GM18870 (cell line): ENCODE results near the gene TIMP2.
"Not testable (repeated sequence)": the region's sequence is repeated elsewhere in the genome, so short reads cannot be mapped to it uniquely, and the experiment has no call there.

ENCODE experiments used
- ATAC-seq: cut with Tn5 transposase; IDR thresholded peaks from one replicate; pipeline ENCODE4 v1.9.1; 2021; ENCODE audit warnings: moderate library complexity; ENCODE audit not compliant: unreplicated experiment

Gene TIMP2

DNA sequence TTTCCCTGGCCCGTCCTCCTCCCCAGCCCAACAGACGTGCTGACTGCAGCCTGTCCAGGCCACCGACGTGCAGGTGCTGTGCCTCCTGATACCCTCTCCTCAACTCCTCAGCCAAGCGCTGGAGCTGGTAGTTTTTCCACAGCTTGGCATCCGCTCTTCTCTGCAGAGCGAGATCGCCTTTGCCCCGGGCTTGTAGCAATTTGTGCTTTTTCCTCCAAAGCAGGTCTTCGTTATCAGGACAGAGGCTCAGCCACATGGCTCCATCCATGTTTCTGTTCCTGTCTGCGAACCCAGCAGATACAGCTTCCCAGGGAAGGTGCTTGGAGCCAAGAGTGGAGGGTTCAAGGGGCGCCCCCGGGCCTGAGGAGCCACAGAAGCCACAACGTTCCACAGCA lies 33.1 kb downstream of the TIMP2 start:
- ATAC-seq, result no peak

GRCh38 chr17:78891406-78892061 lies 33.7 kb downstream of the TIMP2 start:
- ATAC-seq, result no peak

- no peak for ATAC-seq
Measured at GRCh38 chr17:78890498-78890897, 34.7 kb downstream of the TIMP2 start.

DNA sequence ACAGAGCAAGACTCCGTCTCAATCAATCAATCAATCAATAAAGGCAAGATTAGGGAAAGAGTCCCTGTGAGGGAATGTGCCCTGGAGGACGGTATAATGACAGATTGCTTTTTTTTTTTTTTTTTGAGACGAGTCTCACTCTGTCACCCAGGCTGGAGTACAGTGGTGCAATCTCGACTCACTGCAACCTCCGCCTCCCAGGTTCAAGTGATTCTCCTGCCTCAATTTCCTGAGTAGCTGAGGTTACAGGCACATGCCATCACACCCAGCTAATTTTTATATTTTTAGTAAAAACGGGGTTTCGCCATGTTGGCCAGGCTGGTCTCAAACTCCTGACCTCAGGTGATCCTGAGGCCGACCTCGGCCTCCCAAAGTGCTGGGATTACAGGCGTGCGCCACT lies 35.1 kb downstream of the TIMP2 start:
- not testable (repeated sequence) for ATAC-seq

GRCh38 chr17:78889531-78889930 lies 35.7 kb downstream of the TIMP2 start:
- no peak for ATAC-seq

DNA sequence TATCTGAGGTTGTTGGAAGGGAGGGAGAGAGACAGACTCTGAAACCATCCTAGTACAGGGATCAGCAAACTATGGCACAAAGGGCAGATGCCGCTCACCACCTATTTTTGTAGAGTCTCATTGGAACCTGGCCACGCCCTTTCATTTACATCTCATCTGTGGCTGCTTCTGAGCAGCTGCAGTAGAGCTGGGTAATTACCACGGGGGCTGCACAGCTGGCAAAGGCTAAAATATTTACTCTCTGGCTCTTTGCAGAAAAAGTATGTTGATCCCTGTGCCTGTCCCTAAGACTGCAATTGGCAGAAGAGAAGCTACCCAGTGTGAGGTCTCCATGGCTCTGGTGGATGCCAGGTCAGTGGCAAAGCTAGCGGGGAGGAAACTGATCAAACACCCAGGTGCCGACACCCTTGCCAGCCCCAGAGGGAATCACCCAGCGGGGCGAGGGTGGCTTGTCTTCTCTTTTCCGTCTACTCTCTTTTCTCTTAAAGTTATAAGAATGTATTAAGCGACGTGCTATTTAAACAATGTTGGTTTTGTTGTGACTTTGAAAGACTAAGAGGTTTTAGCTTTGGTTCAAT lies 36.2 kb downstream of the TIMP2 start:
- no peak for ATAC-seq

DNA sequence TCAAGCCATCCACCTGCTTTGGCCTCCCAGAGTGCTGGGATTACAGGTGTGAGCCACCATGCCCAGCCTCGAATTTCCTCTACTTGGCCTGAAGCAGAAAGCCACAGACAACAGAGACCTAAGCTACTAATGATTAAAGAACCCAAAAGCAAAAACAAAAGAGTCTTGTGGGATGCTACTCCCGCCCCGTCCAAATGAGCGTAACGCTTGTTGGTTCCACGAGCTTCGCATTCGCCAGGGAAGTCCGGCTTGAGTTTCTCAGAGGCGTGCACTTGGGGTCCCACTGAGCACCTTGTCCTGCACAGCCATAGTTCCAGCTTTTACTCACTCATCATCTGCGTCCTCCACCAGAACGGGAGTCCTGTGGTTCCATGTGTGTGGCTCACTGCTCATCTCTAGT lies 38.2 kb downstream of the TIMP2 start:
- no peak for ATAC-seq

DNA sequence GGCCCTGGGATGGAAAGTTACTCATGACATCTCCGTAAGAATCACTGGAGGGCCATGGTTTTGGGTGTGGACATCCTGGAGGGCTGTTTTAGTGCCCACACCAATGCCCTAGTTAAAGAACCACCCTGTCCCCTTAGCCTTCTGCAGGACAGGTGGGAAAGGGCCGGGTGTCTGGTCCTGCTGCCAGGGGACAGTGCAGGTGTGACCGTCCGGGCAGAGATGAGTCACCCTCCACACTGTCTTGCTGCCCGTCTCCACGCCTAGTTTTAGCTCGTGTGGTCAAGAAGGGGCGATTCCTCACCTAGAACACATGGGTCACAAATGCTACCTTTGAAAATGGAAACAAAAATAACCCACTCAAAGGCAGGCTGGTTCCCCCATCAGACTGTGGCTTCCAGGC lies 39.2 kb downstream of the TIMP2 start:
- ATAC-seq, result no peak

DNA sequence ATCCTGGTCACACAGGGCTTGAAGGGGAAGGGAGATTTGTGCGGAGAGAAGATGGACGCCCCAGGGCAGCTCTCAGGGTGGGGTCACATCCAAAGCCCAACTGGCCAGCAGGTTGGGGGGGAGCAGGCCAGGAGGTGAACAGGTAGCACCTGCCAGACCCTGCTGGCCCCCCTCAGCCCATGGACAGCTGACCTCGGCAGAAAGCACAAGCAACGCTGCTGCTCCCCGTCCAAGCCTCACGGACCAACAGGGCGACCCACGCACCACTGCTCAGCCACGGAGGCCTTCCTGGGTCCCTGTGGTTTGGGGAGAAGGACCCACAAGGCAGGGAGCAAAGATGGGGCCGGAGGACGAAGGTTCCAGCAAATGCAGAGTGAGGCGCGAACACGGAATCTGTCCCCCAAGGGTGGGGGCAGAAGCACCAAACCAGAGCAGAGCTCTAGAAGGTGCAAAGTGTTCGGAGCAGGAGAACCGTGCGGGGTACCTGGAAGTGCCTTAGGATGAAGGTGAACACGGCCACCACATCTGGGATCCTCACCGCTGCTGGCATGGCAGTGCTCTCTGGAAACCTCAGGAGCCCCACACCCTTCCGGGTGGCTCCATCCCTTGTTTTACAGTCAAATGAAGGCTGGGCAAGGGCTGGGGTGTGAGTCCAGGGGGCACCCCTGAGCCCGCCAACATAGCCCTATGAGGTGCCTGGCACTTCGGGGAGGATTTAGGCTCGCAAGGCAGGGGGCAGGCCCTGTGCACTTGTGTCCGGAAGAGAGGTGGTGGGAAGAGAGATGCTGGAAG lies 40.1 kb downstream of the TIMP2 start:
- no peak for ATAC-seq

DNA sequence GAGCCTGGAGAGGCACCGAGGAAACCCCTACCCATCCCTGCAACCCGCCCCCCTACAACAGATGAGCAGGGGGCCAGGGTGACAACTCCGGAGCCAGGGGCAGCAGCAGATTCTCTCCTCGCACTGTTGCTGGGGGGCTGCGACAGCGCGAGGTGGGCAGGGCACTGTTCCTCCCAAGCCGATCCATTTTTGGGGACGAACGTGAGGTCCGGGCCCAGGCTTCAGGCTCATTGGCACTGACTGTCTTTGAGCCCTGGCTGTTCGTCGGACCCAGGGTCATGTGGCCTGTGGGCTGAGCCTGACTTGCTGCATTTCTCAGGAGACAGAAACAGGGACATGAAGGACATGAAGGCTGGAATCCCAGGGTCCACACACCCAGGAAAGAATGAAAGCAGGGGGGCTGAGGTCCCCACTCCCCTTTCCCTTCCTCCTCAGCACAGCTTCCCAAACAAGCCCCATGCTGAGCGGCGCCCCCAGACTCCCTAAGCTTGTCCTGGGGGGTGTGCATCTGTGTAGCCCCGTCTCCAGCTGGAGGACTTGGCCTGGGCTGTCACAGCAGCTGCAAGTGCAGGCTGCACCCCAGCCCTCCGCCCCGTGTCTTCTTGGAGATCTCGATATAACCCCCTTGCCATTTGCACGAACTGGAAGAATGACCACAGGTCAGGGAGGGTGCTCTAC lies 40.9 kb downstream of the TIMP2 start:
- no peak for ATAC-seq

DNA sequence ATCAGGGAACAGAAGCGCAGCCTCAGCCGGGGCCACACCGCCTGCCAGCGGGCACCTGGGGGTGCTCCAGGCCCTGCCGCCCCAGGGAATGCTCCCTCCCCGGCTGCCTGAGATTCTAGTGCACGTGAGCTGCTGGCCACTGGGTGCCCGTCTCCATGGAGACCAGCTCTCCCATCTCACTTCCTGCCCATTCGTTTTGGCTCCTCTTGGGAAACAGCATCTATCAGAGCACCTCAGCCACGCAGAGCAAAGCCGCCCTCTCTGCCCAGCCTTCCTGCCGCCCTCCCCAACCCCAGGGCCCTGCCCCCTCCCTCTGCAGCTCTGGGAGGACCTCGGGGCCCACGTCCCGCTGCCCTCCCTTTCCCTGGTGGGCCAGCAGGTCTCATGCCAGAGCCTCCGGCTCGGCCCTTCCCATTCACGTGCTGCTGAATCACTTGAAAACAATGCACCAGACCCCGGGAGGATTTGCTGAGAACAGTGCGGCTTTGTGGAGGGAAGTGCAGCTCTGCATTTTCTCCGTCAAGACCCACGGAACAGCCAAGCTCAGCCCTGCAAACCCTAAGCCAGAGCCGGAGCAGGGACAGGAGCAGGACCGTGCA lies 41.6 kb downstream of the TIMP2 start:
- ATAC-seq, result no peak

GRCh38 chr17:78883089-78883532 lies 42.1 kb downstream of the TIMP2 start:
- ATAC-seq, result no peak

- ATAC-seq, result no peak
Measured at GRCh38 chr17:78882540-78883088, 42.6 kb downstream of the TIMP2 start.

- no peak for ATAC-seq
Measured at GRCh38 chr17:78879635-78880186, 45.5 kb downstream of the TIMP2 start.

- no peak for ATAC-seq
Measured at GRCh38 chr17:78878871-78879527, 46.2 kb downstream of the TIMP2 start.

- no peak for ATAC-seq
Measured at GRCh38 chr17:78878261-78878660, 46.9 kb downstream of the TIMP2 start.

GRCh38 chr17:78876954-78877517 lies 48.2 kb downstream of the TIMP2 start:
- ATAC-seq, result not testable (repeated sequence)

DNA sequence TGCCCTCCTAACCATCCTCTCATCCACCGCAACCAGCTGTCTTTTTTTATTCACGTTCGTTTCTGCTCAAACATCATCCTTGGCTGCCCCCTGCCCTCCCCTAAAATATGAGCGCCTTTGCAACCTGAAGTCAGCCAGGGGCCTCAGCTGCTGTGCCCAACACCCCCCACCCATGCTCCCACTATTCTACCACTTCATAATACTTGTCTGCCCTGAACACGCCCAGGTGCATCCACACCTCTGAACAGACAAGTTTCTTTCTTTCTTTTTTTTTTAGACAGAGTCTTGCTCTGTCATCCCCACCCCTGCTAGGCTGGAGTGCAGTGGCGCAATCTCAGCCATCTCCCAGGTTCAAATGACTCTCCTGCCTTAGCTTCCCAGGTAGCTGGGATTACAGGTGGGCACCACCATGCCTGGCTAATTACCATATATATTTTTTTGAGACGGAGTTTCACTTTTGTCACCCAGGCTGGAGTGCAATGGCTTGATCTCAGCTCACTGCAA lies 49.0 kb downstream of the TIMP2 start:
- ATAC-seq, result no peak

DNA sequence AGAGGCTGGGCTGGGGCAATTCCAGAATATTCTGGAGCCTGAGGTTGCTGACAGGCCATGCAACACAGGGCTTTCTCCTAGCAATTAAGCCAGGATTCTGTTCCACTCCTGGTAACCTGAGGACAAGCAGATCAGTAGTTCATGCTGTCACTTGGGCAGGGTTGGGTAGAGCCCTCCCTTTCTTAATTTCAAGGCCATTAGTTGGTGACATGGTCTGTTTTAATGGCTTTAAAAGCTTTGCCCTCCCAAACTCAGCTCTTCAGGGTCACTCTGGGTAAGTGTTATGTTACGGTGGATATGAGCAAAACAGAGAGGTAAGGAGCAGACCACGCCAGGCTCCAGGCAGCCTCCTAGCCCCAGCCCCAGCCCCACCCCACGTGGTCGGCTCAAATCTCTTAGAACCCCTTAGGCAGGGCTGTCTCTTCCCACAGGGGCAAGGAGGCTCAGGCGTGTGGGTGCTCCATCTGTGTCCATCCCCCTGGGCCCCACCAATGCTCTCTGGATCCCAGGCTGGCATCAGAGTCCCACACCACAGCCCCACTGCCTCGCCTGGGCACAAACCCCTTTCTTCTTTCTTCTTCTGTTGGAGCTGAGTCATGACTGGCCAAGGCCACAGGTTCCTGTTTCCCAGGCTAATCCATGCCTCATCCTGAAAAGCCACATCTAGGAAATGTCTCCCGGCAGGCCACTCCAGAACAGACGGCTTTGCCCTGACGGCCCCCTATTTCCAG lies 49.7 kb downstream of the TIMP2 start:
- ATAC-seq, result no peak
